OCI-LY1 (cell line): Measurements from ENCODE around the gene UBXN1.

Experiments
- CTCF ChIP-seq: fragments of 200-600 bp; sonication (generic), shearing (Covaris generic); IDR thresholded peaks from 2 replicates; pipeline ENCODE4 v1.5.1; 2017; ENCODE audit warnings: mild to moderate bottlenecking, antibody characterized with exemption, low read length, moderate library complexity, mixed read lengths
- EZH2 ChIP-seq: fragments of 200-600 bp; sonication (generic), shearing (Covaris generic); IDR thresholded peaks from 2 replicates; pipeline ENCODE4 v1.8.0; 2017; ENCODE audit warnings: borderline replicate concordance, mixed run types, mild to moderate bottlenecking, antibody characterized with exemption, low read length, moderate library complexity, mixed read lengths

- TF ChIP-seq CTCF, result no peak
- TF ChIP-seq EZH2, result no peak
Observed at GRCh38 chr11:62664405-62665074, 14.3 kb downstream of the UBXN1 start.
